HG03469 (cell line): ENCODE measurements around the gene RABGAP1L.

Experiments used
- ATAC-seq: cut with Tn5 transposase; IDR thresholded peaks from one replicate; pipeline ENCODE4 v1.9.1; 2021; ENCODE audit warnings: mild to moderate bottlenecking, moderate library complexity, moderate number of reproducible peaks; ENCODE audit not compliant: unreplicated experiment

Gene RABGAP1L

DNA sequence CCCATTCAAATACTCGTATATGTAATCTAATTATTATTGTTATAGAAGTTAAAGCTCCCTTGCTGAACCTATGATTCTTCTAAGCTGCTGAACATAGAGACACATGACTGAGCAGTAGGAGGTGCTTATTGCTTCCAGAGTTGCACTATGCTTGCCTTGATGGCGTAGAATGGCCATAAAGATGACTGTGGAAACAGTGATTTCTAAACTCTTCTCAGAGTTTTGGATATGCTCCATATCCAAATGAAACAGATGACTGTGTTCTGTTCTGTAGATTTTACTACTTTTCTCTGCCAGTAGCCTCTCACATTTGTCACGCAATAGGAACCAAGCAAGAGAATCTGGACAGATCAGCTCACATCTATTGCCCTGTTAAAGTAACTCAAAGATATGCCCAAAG, 752.3 kb downstream of the RABGAP1L start:
- ATAC-seq: no peak

DNA sequence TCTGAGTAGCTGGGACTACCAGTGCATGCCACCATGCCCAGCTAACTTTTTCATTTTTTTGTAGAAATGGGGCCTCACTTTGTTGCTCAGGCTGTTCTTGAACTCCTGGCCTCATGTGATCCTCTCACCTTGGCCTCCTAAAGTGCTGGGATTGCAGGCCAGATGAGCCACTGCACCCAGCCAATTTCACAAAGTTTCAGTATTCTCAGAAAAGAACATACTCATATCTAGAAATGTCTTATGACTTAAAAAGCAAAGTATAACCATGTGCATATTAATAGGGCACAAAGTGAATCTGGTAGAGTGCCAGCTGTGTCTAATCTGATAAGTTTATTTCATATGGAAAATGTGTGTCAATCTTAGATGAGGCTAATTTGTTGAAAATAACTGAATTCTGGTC, 752.9 kb downstream of the RABGAP1L start:
- ATAC-seq: no peak

DNA sequence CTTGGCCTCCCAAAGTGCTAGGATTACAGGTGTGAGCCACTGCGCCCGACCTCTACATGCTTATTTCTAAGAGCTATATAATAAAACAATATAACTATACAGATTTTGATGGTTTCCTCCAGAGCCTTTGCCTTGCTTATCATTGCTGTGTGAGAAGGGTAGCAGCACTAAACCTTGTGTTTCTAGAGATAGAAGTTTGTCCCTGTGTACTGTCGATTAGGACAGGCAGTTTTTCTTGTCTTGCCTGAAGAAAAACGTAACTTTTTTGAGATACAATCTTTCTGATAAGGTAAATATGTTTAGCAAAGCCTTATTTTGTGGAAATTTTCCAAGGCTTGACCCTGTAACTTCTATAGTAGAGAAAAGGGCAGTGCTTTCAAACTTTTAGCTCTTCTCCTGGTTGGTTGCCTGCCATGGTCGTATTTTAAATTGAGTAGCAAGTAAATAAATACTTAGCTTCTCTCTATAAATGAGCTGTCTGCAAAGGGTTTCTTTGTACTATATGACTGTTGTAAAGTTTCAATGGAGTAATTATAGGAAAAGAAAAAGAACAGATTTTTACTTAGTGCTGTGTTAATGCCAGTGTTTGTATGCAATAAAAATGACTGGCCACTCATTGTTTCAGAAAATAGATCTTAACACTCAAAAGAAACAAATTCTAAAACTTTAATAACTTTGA, 754.0 kb downstream of the RABGAP1L start:
- ATAC-seq: no peak

DNA sequence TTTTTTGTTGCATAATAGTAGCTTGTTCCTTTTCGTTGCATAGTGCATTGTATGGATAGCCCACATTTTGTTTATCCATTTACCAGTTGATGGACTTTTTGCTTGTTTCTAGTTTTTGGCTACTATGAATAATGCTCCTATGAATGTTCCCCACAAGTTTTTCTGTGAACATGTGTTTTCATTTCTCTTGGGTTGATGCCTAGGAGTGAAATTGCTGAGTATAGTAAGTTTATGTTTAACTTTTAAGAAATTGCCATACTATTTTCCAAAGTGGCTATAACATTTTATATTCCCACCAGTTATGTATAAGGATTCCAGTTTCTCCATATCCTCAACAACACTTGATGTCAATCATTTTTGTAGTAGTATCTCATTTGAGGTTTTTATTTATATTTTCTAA, 755.7 kb downstream of the RABGAP1L start:
- ATAC-seq: no peak

DNA sequence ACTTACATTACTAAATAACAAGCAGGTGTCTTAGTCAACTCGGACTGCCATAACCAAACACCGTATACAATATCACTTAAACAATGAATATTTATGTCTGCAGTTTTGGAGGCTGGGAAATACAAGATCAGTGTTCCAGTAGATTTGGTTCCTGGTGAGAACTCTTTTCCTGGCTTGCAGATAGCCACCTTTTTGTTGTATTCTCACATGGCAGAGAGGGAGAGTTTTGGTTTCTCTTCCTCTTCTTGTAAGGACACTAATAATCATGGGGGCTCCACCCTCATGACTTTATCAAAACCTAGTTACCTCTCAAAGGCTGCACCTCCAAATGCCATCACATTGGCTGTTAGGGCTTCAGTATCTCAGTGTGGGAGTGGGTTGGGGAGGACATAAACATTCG, 757.5 kb downstream of the RABGAP1L start:
- ATAC-seq: no peak

DNA sequence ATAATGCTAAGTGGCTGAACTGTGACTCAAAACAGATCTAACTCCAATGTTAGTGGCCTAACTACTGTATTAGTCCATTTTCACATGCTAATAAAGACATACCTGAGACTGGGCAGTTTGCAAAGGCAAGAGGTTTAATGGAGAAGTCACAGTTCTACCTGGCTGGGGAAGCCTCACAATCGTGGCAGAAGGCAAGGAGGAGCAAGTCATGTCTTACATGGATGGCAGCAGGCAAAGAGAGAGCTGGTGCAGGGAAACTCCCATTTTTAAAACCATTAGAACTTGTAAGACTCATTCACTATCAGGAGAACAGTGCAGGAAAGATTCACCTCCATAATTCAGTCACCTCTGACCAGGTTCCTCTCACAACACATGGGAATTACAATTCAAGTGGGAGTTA, 760.8 kb downstream of the RABGAP1L start:
- no peak for ATAC-seq

DNA sequence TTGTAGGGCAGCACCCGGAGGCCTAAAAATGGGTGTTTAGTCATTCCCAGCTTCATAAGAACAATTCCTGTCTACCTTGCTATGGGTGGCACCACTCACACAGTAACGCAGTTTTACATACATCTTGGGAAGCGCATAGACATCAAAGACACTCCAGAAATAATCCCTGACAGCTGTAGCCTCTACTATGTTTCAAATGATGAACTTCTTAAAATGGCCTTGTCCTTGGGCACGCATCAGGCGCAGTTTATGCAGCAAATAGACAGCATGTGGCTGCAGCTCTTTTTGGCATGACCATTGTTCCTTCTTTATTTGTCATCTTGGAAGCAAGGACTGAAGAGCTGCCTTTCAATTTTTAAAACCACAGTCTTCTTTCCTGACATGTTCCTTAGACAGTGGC, 762.8 kb downstream of the RABGAP1L start:
- no peak for ATAC-seq

DNA sequence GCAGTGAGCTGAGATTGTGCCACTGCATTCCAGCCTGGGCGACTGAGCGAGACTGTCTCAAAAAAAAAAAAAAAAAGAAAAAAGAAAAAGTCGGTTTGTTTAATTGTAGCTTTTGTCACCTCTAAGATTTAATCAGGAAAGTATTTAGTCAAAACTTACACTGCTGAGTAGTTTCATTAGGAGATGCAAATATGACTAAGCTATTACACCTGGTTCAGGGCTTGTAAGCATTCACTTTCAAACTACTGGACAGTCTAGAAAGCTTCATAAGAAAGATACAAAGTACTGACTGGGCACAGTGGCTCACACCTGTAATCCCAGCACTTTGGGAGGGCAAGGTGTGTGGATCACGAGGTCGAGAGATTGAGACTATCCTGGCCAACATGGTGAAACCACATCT, 764.5 kb downstream of the RABGAP1L start:
- ATAC-seq: no peak

DNA sequence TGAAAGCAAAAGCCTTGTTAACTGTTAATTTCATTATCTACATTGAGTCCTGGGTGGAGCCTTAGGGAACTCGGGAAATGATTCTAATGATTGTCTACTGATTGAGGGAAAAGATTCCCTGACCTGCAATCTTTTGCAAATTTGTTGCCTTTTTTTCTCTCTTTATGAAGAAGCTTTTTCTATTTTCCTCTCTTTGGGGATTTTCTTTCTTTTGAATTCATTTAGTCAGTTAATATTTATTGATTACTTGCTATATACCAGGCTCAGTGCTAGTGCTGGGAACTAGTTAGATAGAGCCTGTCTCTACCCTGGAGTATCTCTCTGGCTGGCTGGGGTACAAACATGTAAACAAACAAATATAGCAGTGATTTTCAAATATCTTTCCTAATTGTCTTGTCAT, 769.2 kb downstream of the RABGAP1L start:
- ATAC-seq: no peak

DNA sequence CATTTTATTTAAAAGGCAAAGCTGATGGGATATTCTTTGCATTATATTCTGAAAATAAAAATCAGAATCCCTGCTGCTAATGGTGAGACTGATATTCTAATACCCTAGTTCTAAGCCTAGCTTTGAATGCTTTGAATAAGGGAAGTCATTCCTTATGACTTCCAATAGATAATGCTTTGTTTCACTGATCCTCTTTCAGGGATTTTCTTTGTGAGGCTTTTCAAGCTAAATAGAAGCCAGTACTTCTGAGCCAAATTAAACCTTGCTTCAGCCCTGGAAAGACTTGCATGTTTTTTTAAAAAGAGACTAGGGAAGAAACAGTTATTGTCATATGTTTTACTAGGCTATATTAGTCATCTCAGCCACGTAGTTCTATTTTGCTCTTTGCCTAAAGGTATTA, 771.9 kb downstream of the RABGAP1L start:
- ATAC-seq: no peak

DNA sequence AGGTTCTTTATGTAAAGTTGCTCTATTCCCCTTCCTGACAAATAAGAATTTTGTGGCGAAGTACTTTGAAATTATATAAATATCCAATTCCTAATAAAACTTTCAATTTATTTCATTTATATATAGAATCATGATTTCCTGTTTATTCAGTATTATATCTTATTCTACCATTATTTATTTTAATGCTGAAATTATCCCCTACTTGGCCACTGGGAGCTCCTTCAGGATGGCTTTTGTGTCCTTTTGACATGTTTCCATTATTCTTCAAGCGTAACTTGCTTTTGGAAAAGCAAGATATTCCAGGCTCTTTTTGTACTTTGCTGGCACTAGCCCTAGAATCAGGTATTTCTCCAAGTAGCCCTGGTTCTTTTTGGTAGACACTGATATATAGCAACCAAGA, 773.3 kb downstream of the RABGAP1L start:
- ATAC-seq: no peak

DNA sequence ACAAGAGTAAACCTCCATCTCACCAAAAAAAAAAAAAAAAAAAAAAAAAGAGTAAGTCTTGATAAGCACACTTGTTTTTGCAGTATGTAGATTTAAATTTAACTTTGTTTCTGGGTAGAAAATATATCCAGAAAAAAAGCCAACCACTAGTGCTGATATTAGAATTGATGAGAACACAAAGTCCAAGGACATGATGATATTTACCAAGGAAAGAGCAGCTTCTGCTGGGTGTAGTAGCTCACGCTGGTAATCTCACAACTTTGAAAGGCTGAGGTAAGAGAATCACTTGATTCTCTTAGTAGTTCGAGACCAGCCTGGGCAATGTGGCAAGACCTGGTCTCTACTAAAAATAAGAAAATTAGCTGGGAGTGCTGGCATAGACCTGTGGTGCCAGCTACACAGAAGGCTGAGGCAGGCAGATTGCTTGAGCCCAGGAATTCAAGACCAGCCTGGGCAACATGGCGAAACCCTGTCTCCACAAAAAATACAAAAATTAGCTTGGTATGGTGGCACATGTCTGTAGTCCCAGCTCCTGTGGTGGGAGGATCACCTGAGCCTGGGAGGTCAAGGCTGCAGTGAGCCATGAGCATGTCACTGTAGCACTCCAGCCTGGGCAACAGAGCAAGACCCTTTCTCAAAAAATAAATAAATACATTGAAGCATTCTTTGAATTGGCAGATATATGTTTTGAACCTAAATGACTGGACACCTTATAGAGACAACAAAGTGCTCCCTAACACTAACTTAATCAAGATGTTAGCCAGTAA, 776.8 kb downstream of the RABGAP1L start:
- ATAC-seq: no peak

DNA sequence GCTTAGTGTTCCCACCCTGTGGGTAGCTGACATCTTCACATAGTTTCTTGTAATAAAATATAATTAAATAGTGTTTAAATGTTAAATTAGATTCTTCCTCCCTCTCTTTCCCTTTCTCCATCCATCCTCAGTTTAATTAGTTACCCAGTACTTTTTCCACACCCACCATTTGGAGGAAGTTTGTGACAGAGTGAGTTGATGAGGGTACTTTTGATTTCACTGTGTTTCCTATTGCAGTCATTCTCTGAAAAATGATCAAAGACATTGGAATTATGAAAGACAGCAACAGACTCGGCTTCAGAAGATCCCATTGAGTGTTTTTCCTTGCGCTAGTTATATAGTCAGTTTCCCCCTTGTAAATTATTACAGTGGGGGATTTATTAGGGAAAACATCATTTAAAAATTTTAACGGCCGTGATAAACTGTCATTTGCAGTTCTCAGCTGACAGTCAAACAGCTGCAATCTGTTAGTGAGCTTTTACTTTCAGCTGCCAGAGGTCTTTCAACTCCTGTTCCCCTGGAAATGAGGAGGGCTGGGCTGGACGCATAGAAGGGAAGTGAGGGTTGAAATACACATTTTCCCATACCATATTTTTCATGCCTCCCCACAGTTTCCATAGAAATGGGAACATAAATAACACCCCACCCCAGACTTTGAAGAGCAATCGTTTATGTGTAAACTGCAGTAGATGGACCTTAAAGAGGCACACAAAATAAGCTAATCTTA, 779.1 kb downstream of the RABGAP1L start:
- ATAC-seq: no peak

DNA sequence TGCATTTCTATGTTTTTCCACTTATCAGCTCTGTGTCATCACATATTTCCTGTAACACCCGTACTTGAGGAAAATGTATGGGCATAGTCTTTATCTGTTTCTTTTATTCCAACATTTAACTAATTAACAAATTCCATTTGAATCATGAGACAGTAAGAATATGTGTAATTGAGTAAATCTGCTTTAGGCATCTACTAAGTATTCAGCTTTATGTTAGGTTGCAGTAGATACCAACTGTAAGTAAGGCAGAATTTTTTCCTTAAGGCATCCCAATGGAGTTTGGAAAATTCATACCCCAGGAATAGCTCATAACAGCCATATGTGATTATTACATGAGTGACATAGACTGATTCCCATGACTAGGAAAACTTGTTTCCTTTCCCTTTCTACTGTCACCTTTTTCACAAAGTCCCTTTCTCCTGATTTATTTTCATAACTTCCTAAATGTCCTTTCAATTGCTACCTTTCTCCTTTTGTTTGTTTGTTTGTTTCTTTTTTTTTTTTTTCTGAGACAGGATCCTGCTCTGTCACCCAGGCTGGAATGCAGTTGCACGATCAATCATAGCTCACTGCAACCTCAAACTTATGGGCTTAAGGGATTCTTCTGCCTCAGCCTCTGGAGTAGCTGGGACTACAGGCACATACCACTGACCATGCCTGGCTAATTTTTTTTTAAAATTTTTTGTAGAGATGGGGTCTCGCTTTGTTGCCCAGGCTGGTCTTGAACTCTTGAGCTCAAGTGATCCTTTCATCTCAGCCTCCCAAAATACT, 780.6 kb downstream of the RABGAP1L start:
- ATAC-seq: no peak

DNA sequence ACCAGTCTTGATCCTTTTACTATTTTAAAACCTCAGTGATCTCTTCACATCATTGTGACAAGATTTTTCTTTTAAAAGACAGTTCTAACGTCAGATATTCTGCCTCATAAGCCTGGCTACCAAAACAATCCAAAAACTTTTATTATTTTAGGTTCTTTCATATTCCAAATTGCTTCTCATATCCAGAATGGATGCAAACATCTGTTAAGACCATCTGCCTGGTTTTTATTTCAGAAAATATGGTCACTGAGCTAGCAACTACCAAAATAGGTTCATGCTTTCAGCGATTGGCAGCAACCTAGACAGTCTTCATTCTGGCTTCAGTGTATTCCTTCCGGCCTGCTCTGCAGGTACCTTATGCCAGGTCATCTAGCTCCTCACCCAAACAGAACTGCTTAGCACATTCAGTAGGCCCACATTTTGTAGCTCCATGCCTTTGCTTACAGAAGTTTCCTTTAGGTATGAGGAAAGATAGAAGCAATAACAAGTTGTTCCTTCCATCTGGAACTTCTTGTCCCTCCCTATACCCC, 781.4 kb downstream of the RABGAP1L start:
- no peak for ATAC-seq

DNA sequence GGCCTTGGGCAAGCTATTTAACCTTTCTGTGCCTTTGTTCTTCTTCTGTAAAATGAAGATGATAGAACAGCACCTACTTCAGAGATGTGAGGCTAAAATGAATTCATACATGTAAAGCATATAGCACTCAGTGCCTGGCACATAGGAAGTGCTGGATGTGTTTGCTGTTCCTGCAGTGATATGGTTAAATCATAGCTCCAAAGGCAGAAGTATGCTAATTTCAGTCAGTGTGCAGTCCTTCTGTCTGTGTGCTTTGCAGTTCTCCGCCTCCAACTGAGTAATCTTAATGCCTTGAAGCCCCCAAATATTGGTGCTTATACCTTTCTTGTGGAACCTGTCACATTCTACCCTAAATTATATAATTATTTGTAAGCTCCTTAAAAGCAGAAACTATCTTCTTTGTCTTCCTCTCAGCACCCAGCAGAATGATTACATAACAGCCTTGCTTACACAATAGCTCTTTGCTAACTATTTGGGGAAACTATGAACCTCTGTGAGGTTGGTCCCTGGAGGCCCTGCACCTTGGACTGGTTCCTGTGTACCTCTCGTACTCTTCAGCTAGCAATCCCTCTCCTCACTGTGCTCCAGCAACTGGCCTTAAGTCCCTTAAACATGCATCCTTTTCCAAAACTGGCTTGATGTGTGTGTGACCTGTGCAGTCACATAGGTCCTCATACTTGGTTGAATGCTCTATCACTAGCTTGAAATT, 783.4 kb downstream of the RABGAP1L start:
- ATAC-seq: no peak

DNA sequence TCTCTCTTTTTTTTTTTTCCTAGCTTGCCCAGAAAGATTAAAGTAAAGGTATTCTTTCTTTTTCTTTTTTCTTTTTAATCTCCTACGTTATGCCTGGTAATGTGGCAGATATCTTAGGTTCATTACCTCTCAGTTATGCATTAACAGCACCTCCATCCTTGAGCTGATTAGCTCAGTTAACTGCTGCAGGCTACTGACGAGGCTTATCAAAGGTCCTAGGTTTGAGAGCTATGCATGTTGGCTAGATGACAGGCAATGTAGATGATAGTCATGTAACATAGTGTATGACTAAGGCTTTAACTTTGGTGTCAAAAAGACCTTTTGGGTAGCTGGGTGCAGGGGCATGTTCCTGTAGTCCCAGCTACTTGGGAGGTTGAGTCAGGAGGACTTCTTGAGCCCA, 786.7 kb downstream of the RABGAP1L start:
- no peak for ATAC-seq

DNA sequence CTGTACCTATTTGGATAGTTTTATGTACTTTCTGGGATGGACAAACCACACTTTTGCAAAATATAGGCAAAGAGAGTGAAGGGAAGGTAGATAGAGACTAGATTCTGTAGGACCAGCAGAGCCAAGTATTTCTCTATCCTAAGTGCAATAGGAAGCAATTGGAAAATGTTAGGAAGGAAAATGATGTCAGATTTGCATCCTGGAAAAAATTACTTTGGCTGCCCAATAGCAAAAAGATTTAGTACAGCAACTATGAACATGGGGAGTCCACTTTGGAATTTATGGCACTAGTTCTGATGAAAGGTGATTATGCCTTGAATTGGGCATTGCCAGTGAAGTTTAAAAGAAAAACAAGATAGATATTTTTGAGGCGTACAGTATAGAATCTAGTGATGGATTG, 789.7 kb downstream of the RABGAP1L start:
- no peak for ATAC-seq

DNA sequence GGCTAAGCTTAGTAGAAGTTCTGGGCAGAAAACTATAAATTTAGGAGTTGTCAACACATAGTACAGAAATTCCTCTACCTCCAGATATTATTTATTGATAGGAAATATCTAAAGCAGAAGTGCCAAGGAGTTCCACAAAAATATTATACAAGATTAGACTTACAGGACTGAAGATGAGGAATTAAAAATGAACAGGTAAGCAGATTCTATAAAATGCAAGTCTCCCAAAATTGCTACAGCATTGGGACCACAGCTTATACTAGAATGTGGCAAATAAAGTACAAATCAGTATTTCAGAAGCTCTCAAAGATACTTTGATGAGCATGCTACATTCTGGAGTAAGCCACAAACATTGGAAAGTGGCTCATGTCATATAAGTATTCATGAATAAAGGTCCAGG, 790.3 kb downstream of the RABGAP1L start:
- no peak for ATAC-seq

DNA sequence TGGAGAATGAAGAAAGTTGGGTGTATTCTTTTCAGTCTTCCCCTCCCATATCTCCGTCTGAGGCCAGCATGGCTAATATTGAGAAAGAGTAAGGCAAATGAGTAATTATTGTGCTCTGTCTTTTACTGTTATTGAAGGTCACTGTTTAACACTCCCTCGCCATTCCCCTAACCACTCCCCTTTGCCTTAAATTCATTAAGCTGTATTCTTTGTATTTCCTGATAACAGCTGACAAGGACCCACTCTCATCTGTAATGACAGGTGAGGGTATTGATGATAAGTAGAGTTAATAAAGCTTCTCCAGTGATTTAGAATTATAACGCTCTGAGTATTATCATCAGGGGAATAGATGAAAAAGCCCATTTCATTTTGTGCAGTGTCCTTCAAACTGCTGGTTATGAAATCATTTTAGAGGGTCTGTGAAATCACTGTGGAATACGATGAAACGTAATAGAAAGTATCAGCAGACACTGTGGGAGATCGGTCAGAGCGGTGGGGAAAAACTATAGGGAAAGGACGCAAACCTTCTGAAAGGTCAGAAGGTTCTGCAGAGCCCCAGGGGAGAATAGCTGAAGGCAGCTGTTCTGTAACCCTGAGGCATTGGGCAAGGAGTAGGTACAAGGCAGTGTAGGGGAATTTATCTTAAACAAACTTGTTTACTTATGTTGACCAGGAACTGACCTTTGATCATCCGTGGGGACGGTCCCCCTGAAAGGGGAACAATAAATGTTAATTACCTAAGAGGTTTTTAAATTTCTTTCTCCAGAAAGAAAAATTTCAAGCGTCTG, 794.2 kb downstream of the RABGAP1L start:
- ATAC-seq: no peak
